K562 (cell line): ENCODE measurements around the gene ZNF121. TPM values are rescaled to one million over a fixed set of nuclear protein-coding genes. Genes with fewer than 3 reads are reported as not detected.

Source experiments
- ARID4B ChIP-seq: sonication (generic); formaldehyde crosslinking; IDR thresholded peaks from 2 replicates; pipeline ENCODE4 v1.8.0; 2022; ENCODE audit warnings: mild to moderate bottlenecking, missing genetic modification reagents
- ATF7 ChIP-seq: fragments of 450-650 bp; IDR thresholded peaks from 2 replicates; pipeline ENCODE4 v1.7.1; 2014; ENCODE audit warnings: mild to moderate bottlenecking, moderate library complexity
- CSDE1 ChIP-seq, 2 experiments: fragments of 450-650 bp; IDR thresholded peaks; 2 replicates each; pipeline ENCODE4 v1.6.1; 2016; ENCODE audit warnings: mild to moderate bottlenecking in 1 of 2
- CTCFL ChIP-seq: IDR thresholded peaks from 2 replicates; pipeline ENCODE4 v1.6.1; 2011; ENCODE audit warnings: borderline replicate concordance, low read depth, mild to moderate bottlenecking, moderate library complexity, low read length; ENCODE audit not compliant: insufficient read depth, poor library complexity, severe bottlenecking
- HMGN3 ChIP-seq: IDR thresholded peaks from 2 replicates; pipeline ENCODE4 v1.6.1; 2011; ENCODE audit warnings: borderline replicate concordance, low read depth, mild to moderate bottlenecking, mixed read lengths, low read length; ENCODE audit not compliant: insufficient read length; ENCODE audit errors: extremely low read depth
- IRF9 ChIP-seq: fragments of 450-650 bp; IDR thresholded peaks from 2 replicates; pipeline ENCODE4 v1.6.1; 2016; ENCODE audit warnings: missing biosample characterization, missing genetic modification characterization
- MLLT1 ChIP-seq, 2 experiments: fragments of 450-650 bp; IDR thresholded peaks; 2 replicates each; pipeline ENCODE4 v1.6.1; 2016
- NCOA1 ChIP-seq: fragments of 450-650 bp; IDR thresholded peaks from 2 replicates; pipeline ENCODE4 v1.6.1; 2016; ENCODE audit warnings: low read depth
- NFATC3 ChIP-seq: fragments of 450-650 bp; IDR thresholded peaks from 2 replicates; pipeline ENCODE4 v1.6.1; 2017; ENCODE audit warnings: mild to moderate bottlenecking
- NFE2 ChIP-seq: IDR thresholded peaks from 2 replicates; pipeline ENCODE4 v1.6.1; 2014; ENCODE audit warnings: antibody characterized with exemption, low read depth
- POU5F1 ChIP-seq: fragments of 150-350 bp; IDR thresholded peaks from 2 replicates; pipeline ENCODE4 v1.6.1; 2014; ENCODE audit warnings: borderline replicate concordance, low read length, low read depth, mild to moderate bottlenecking; ENCODE audit not compliant: partially characterized antibody
- SREBF1 ChIP-seq: fragments of 150-350 bp; IDR thresholded peaks from 2 replicates; pipeline ENCODE4 v1.6.1; 2014; ENCODE audit warnings: antibody characterized with exemption, low read depth, low read length, borderline replicate concordance
- TAF9B ChIP-seq: fragments of 450-650 bp; IDR thresholded peaks from 2 replicates; pipeline ENCODE4 v1.6.1; 2018; ENCODE audit warnings: mild to moderate bottlenecking; ENCODE audit not compliant: partially characterized antibody
- THAP7 ChIP-seq: fragments of 250-450 bp; sonication (Bioruptor Pico); IDR thresholded peaks from 2 replicates; pipeline ENCODE4 v1.5.0; 2021
- U2AF1 ChIP-seq: fragments of 200-400 bp; formaldehyde crosslinking; optimal IDR thresholded peaks from 2 replicates; pipeline ENCODE3; 2017; ENCODE audit warnings: mild to moderate bottlenecking, low read depth, low read length, moderate library complexity
- ZNF699 ChIP-seq: fragments of 250-450 bp; sonication (Bioruptor Pico); IDR thresholded peaks from 2 replicates; pipeline ENCODE4 v1.8.0; 2021; ENCODE audit warnings: mild to moderate bottlenecking, moderate library complexity; ENCODE audit not compliant: insufficient replicate concordance
- polyA plus RNA-seq, 8 experiments: library from polyadenylated mRNA; depleted of rRNA in 4 of 8; stranded (reverse) in 5 of 8; unstranded in 3 of 8; fragments of >200 nt; fragmentation: Nextera tagmentation in 2 of 8; fragmentation: Illumina TruSeq in 1 of 8; extraction: Ambion mirVana in 2 of 8; extraction: Trizol in 1 of 8; gene quantifications; 2 replicates each; pipeline versions ENCODE4 v1.2.1 to v1.2.3, GENCODE V29; 2011 to 2014; ENCODE audit warnings: inconsistent platforms in 1 of 8, missing spikeins in 1 of 8
- total RNA-seq, 7 experiments: library from RNA; depleted of rRNA in 6 of 7; stranded (reverse); fragments of >200 nt in 6 of 7; fragmentation: Illumina TruSeq in 2 of 7; extraction: Trizol in 2 of 7; gene quantifications; 2 replicates each; pipeline versions ENCODE4 v1.2.1 to v1.2.3, GENCODE V29; 2011 to 2021; ENCODE audit warnings: low replicate concordance in 1 of 7

The ZNF121 gene
- total and polyA plus RNA-seq, 9 of the 15 experiments (the other 6 are each of a cell fraction or from before 2014, with no cell fraction given) = 14.6 to 115 (median 33.4) TPM

DNA sequence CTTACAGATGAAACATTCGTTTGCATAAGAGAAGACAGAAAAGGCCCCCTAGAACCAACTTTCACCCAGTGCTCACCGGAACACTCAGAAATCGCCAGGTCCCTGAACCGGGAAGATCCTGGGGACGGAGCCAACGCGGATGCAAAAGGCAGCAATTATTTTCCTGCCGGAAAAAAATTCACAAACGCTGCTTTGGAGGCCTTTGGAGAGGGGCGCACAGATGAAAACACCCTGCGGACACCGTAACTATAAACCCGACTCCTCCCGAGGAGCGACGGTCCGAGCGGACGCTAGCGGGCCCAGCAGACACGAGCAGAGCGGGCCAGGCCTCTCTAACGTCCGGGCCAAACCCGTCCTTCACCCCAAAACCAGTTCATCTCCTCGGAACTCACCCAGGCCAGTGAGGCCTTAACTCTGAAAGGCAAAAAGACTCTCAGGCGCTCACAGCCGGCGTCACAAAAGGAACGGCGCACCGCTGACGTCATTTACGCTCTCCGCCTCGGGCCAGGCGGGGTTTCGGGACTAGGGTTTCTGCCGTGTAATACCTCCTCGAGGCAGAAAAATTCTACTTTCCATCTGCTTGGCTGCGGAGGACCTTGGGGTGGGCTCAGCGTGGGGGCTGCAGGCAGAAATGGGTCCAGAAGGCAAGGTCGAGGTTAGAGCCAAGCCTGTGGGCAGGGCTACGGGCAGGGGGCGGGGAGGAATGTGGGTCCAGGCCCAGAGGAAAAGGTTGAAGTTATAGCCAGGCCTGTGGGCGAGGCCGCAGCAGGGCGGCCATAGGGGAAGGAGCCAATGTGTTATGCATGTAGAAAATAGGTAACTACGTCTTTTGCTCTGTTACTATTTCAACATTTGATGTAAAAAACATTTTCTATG lies 45.9 kb downstream of the ZNF121 start, which contains the start of gene ZNF426 (continued):
- TF ChIP-seq MLLT1 (IDR thresholded peaks at IDR 0.05) = peak; percentile 19 to 63; a peak in 2 of 4 replicates
- TF ChIP-seq CTCFL = no peak
- peak; percentile 66 for TF ChIP-seq NFE2
- peak; percentile 98 for TF ChIP-seq ATF7
- peak; percentile 47 for TF ChIP-seq TAF9B
- 0 out of 2 replicates have a peak, but pooled peaks have one; percentile 28 for TF ChIP-seq NCOA1
- no peak for TF ChIP-seq THAP7 (CRISPR knock-in tag)
- TF ChIP-seq HMGN3 = peak; percentile 29
- TF ChIP-seq NFATC3 = no peak
- no peak for TF ChIP-seq ARID4B (CRISPR knock-in tag)
- no peak for TF ChIP-seq IRF9
- TF ChIP-seq U2AF1 = no peak
- TF ChIP-seq POU5F1 = no peak
- peak in 1 of 2 experiments; percentile 86; a peak in 2 of 4 replicates for TF ChIP-seq CSDE1 (IDR thresholded peaks at IDR 0.05)
- TF ChIP-seq SREBF1 = no peak
- no peak for TF ChIP-seq ZNF699 (CRISPR knock-in tag)
